ENCODE measurements around the gene USP16. TPM values are rescaled to one million over a fixed set of nuclear protein-coding genes. Genes with fewer than 3 reads are reported as not detected.

The USP16 gene
- total and polyA plus RNA-seq, 2 of the 13 experiments (the other 11 are each of a cell fraction or from before 2014, with no cell fraction given): 16.5 to 46.9 TPM

GRCh38 chr21:29024474-29025327, at the start of gene USP16 (continued):
- TF ChIP-seq USF2 (IDR thresholded peaks at IDR 0.05; ENCODE audit: low read depth, low read length) (no peak), USF2 (CRISPR knock-in tag; IDR thresholded peaks at IDR 0.05; ENCODE audit: borderline replicate concordance) (no peak), ZFX (CRISPR knock-in tag; IDR thresholded peaks at IDR 0.05; ENCODE audit: low read depth) (peak; percentile 99), MLX (CRISPR knock-in tag; IDR thresholded peaks at IDR 0.05) (no peak), HDAC6 (IDR thresholded peaks at IDR 0.05; ENCODE audit: low read depth, low read length) (no peak), ZNF652 (CRISPR knock-in tag; IDR thresholded peaks at IDR 0.05; ENCODE audit: borderline replicate concordance, low read depth) (no peak), TFDP2 (CRISPR knock-in tag; IDR thresholded peaks at IDR 0.05) (peak; percentile 54; the same call in 1 of the 2 replicates), ZNF839 (CRISPR knock-in tag; IDR thresholded peaks at IDR 0.05; ENCODE audit: borderline replicate concordance) (no peak), ZNF570 (CRISPR knock-in tag; IDR thresholded peaks at IDR 0.05; ENCODE audit: borderline replicate concordance) (no peak), FOXC1 (CRISPR knock-in tag; IDR thresholded peaks at IDR 0.05; ENCODE audit: borderline replicate concordance) (peak; percentile 51; the same call in 1 of the 2 replicates), CCDC6 (CRISPR knock-in tag; IDR thresholded peaks at IDR 0.05) (no peak), HOXA5 (CRISPR knock-in tag; IDR thresholded peaks at IDR 0.05) (no peak; the same call in 1 of the 2 replicates), RNF2 (conservative IDR thresholded peaks at IDR 0.05; ENCODE audit: low read depth) (peak; percentile 80), ZNF275 (CRISPR knock-in tag; IDR thresholded peaks at IDR 0.05; ENCODE audit: borderline replicate concordance) (no peak; the same call in 1 of the 2 replicates), ZNF235 (CRISPR knock-in tag; IDR thresholded peaks at IDR 0.05; ENCODE audit: borderline replicate concordance) (peak; percentile 48; the same call in 1 of the 2 replicates), NFE2L2 (IDR thresholded peaks at IDR 0.05; ENCODE audit: low read length) (no peak), SMYD3 (CRISPR knock-in tag; IDR thresholded peaks at IDR 0.05) (0 out of 2 replicates have a peak, but pooled peaks have one; percentile 77), BRD4 (CRISPR knock-in tag; IDR thresholded peaks at IDR 0.05) (no peak), GLMP (CRISPR knock-in tag; IDR thresholded peaks at IDR 0.05; ENCODE audit: borderline replicate concordance) (no peak), DMAP1 (CRISPR knock-in tag; IDR thresholded peaks at IDR 0.05) (peak; percentile 92), ZNF383 (CRISPR knock-in tag; IDR thresholded peaks at IDR 0.05; ENCODE audit: borderline replicate concordance) (no peak), ZNF124 (CRISPR knock-in tag; IDR thresholded peaks at IDR 0.05) (peak; percentile 63; the same call in 1 of the 2 replicates), YEATS2 (CRISPR knock-in tag; IDR thresholded peaks at IDR 0.05; ENCODE audit: borderline replicate concordance) (peak; percentile 86; the same call in 1 of the 2 replicates)

All from HepG2 (cell line).